Fibroblast of skin of scalp (primary cell): Measurements from ENCODE around the gene ATAD3A.
"Not testable (repeated sequence)": the region's sequence is repeated elsewhere in the genome, so short reads cannot be mapped to it uniquely, and the experiment has no call there.

ENCODE experiments used
- DNase-seq: peaks from one replicate; pipeline ENCODE4 v3.0.0-alpha.2; 2013

ATAD3A gene

GRCh38 chr1:1489861-1490260, 22.1 kb upstream of the ATAD3A start:
- no peak for DNase-seq

- DNase-seq: no peak
Observed at GRCh38 chr1:1490633-1491230, 21.2 kb upstream of the ATAD3A start.

GRCh38 chr1:1491601-1492000, 20.4 kb upstream of the ATAD3A start:
- DNase-seq: no peak

- not testable (repeated sequence) for DNase-seq
Observed at GRCh38 chr1:1494311-1494710, 17.7 kb upstream of the ATAD3A start.

- DNase-seq: not testable (repeated sequence)
Observed at GRCh38 chr1:1495461-1495975, 16.4 kb upstream of the ATAD3A start.

- peak; percentile 56 for DNase-seq
Observed at GRCh38 chr1:1504777-1505365, 7.1 kb upstream of the ATAD3A start.

- not testable (repeated sequence) for DNase-seq
Observed at GRCh38 chr1:1505366-1505798, 6.6 kb upstream of the ATAD3A start.

- DNase-seq: not testable (repeated sequence)
Observed at GRCh38 chr1:1505801-1506200, 6.2 kb upstream of the ATAD3A start.

GRCh38 chr1:1507305-1507704, 4.7 kb upstream of the ATAD3A start:
- DNase-seq: no peak

GRCh38 chr1:1508775-1509464, 3.0 kb upstream of the ATAD3A start:
- not testable (repeated sequence) for DNase-seq

- DNase-seq: not testable (repeated sequence)
Observed at GRCh38 chr1:1509465-1509850, 2.5 kb upstream of the ATAD3A start.

- peak; percentile 17 for DNase-seq
Observed at GRCh38 chr1:1510912-1511532, 940 bp upstream of the ATAD3A start.

- DNase-seq: not testable (repeated sequence)
Observed at GRCh38 chr1:1512425-1512824, 463 bp downstream of the ATAD3A start.

GRCh38 chr1:1513675-1514074, 1.7 kb downstream of the ATAD3A start:
- not testable (repeated sequence) for DNase-seq

- not testable (repeated sequence) for DNase-seq
Observed at GRCh38 chr1:1514376-1514775, 2.4 kb downstream of the ATAD3A start.

GRCh38 chr1:1516923-1517322, 5.0 kb downstream of the ATAD3A start:
- DNase-seq: not testable (repeated sequence)

- no peak for DNase-seq
Observed at GRCh38 chr1:1517973-1518620, 6.1 kb downstream of the ATAD3A start.

- not testable (repeated sequence) for DNase-seq
Observed at GRCh38 chr1:1518621-1519007, 6.7 kb downstream of the ATAD3A start.

GRCh38 chr1:1519805-1520505, 8.0 kb downstream of the ATAD3A start:
- not testable (repeated sequence) for DNase-seq

GRCh38 chr1:1521331-1521730, 9.4 kb downstream of the ATAD3A start:
- DNase-seq: no peak

GRCh38 chr1:1522536-1522935, 10.6 kb downstream of the ATAD3A start:
- DNase-seq: not testable (repeated sequence)

- not testable (repeated sequence) for DNase-seq
Observed at GRCh38 chr1:1523226-1523625, 11.3 kb downstream of the ATAD3A start.
